Ectodermal cell (in vitro differentiated cells): ENCODE results near the gene COL4A3.
"Not testable (repeated sequence)": the region's sequence is repeated elsewhere in the genome, so short reads cannot be mapped to it uniquely, and the experiment has no call there.

Source experiments
- H3K27ac ChIP-seq: 2 replicates; pipeline ENCODE4 v1.7.0; 2013; ENCODE audit warnings: mild to moderate bottlenecking, low read depth, low read length; ENCODE audit not compliant: insufficient read depth, poor library complexity, severe bottlenecking
- H3K27me3 ChIP-seq: 2 replicates; pipeline ENCODE4 v1.7.0; 2013; ENCODE audit warnings: mild to moderate bottlenecking, low read length; ENCODE audit not compliant: insufficient read depth, control insufficient read depth, poor library complexity, severe bottlenecking
- H3K36me3 ChIP-seq: one replicate; pipeline ENCODE4 v1.7.0; 2013; ENCODE audit warnings: low read length; ENCODE audit not compliant: control insufficient read depth, insufficient read depth
- H3K4me1 ChIP-seq: one replicate; pipeline ENCODE4 v1.7.0; 2013; ENCODE audit warnings: low read length; ENCODE audit not compliant: control insufficient read depth, insufficient read depth
- H3K4me3 ChIP-seq: 2 replicates; pipeline ENCODE4 v1.7.0; 2013; ENCODE audit warnings: low read depth, low read length, control low read depth; ENCODE audit not compliant: insufficient read depth
- H3K9me3 ChIP-seq: 2 replicates; pipeline ENCODE4 v1.7.0; 2013; ENCODE audit warnings: mild to moderate bottlenecking, low read length, moderate library complexity; ENCODE audit not compliant: control insufficient read depth
- WGBS, 2 experiments: methylation state at CpG; one replicate each; pipeline ENCODE4 v1.1.7; 2013; ENCODE audit warnings: missing lambda C conversion rate in 2 of 2; 5-methylcytosine and 5-hydroxymethylcytosine counted together

The COL4A3 gene

GRCh38 chr2:227201771-227202170, 37.3 kb downstream of the COL4A3 start:
- Histone ChIP-seq H3K9me3 (no peaks in the 10 kb centered on the region), H3K4me1 (peaks cover 7% of the 10 kb centered on the region), H3K36me3 (no peaks in the 10 kb centered on the region), H3K4me3 (no peak overlapping the region), H3K27ac (no peak overlapping the region), H3K27me3 (no peaks in the 10 kb centered on the region)
- 94 to 100% methylated on average over 2 of the region's 2 CpGs for WGBS, 2 experiments

GRCh38 chr2:227204452-227204851, 40.0 kb downstream of the COL4A3 start:
- peaks cover 7% of the 10 kb centered on the region for H3K4me1 ChIP-seq
- H3K36me3 ChIP-seq = no peaks in the 10 kb centered on the region
- peak overlapping the region; percentile 44 for H3K27ac ChIP-seq
- no peaks in the 10 kb centered on the region for H3K9me3 ChIP-seq
- no peak overlapping the region for H3K4me3 ChIP-seq
- H3K27me3 ChIP-seq = peaks cover 3% of the 10 kb centered on the region
- 57 to 85% methylated on average over 4 of the region's 4 CpGs for WGBS, 2 experiments

GRCh38 chr2:227205701-227206100, 41.3 kb downstream of the COL4A3 start:
- Histone ChIP-seq H3K4me1 (peaks cover 7% of the 10 kb centered on the region), H3K4me3 (no peak overlapping the region), H3K27me3 (peaks cover 3% of the 10 kb centered on the region), H3K9me3 (no peaks in the 10 kb centered on the region), H3K27ac (no peak overlapping the region), H3K36me3 (no peaks in the 10 kb centered on the region)
- WGBS, 2 experiments = 76 to 91% methylated on average over 3 to 4 of the region's 4 CpGs

- peaks cover 3% of the 10 kb centered on the region for H3K27me3 ChIP-seq
- peaks cover 7% of the 10 kb centered on the region for H3K4me1 ChIP-seq
- H3K27ac ChIP-seq = no peak overlapping the region
- H3K4me3 ChIP-seq = no peak overlapping the region
- H3K36me3 ChIP-seq = no peaks in the 10 kb centered on the region
- WGBS, 2 experiments = 86 to 87% methylated on average over 9 of the region's 9 CpGs
- H3K9me3 ChIP-seq = no peaks in the 10 kb centered on the region
Observed at GRCh38 chr2:227206406-227206805, 42.0 kb downstream of the COL4A3 start.

GRCh38 chr2:227207573-227207972, 43.1 kb downstream of the COL4A3 start:
- H3K4me1 ChIP-seq = peaks cover 7% of the 10 kb centered on the region
- H3K9me3 ChIP-seq = no peaks in the 10 kb centered on the region
- no peak overlapping the region for H3K4me3 ChIP-seq
- WGBS, 2 experiments = 56% methylated on average over 2 of the region's 2 CpGs
- H3K36me3 ChIP-seq = no peaks in the 10 kb centered on the region
- H3K27ac ChIP-seq = no peak overlapping the region
- peaks cover 3% of the 10 kb centered on the region for H3K27me3 ChIP-seq

GRCh38 chr2:227214622-227215041, 50.2 kb downstream of the COL4A3 start:
- Histone ChIP-seq H3K27ac (no peak overlapping the region), H3K4me3 (no peak overlapping the region), H3K27me3 (no peaks in the 10 kb centered on the region), H3K9me3 (no peaks in the 10 kb centered on the region), H3K4me1 (no peaks in the 10 kb centered on the region), H3K36me3 (no peaks in the 10 kb centered on the region)
- 91 to 100% methylated on average over 1 of the region's 3 CpGs for WGBS, 2 experiments

- no peaks in the 10 kb centered on the region for H3K27me3 ChIP-seq
- no peak overlapping the region for H3K4me3 ChIP-seq
- WGBS, 2 experiments = 87 to 92% methylated on average over 3 to 4 of the region's 4 CpGs
- no peaks in the 10 kb centered on the region for H3K36me3 ChIP-seq
- H3K27ac ChIP-seq = no peak overlapping the region
- no peaks in the 10 kb centered on the region for H3K9me3 ChIP-seq
- H3K4me1 ChIP-seq = no peaks in the 10 kb centered on the region
Observed at GRCh38 chr2:227219312-227220105, 55.1 kb downstream of the COL4A3 start.

GRCh38 chr2:227221120-227221519, 56.7 kb downstream of the COL4A3 start:
- Histone ChIP-seq H3K9me3 (no peaks in the 10 kb centered on the region), H3K27me3 (no peaks in the 10 kb centered on the region), H3K36me3 (no peaks in the 10 kb centered on the region), H3K4me1 (no peaks in the 10 kb centered on the region), H3K4me3 (no peak overlapping the region), H3K27ac (no peak overlapping the region)
- WGBS, 2 experiments = 41 to 44% methylated on average over 1 of the region's 1 CpG

GRCh38 chr2:227222292-227222691, 57.9 kb downstream of the COL4A3 start:
- Histone ChIP-seq H3K4me3 (no peak overlapping the region), H3K27me3 (no peaks in the 10 kb centered on the region), H3K4me1 (no peaks in the 10 kb centered on the region), H3K27ac (no peak overlapping the region), H3K9me3 (no peaks in the 10 kb centered on the region), H3K36me3 (no peaks in the 10 kb centered on the region)
- WGBS, 2 experiments = 78 to 80% methylated on average over 4 of the region's 4 CpGs

GRCh38 chr2:227225641-227226040, 61.2 kb downstream of the COL4A3 start:
- H3K36me3 ChIP-seq, H3K27ac ChIP-seq, H3K27me3 ChIP-seq, H3K9me3 ChIP-seq, H3K4me1 ChIP-seq, H3K4me3 ChIP-seq: not testable (repeated sequence)
- 91 to 92% methylated on average over 6 of the region's 6 CpGs for WGBS, 2 experiments
